HepG2 (cell line): ENCODE data around the gene CTAG1A. TPM values are rescaled to one million over a fixed set of nuclear protein-coding genes. Genes with fewer than 3 reads are reported as not detected.

ENCODE experiments used
- ATRX ChIP-seq: sonication (generic); formaldehyde crosslinking; IDR thresholded peaks from 2 replicates; pipeline ENCODE4 v1.4.0; 2020; ENCODE audit warnings: missing genetic modification reagents, borderline replicate concordance
- ETV5 ChIP-seq: IDR thresholded peaks from 2 replicates; pipeline ENCODE4 v1.6.1; 2018; ENCODE audit warnings: missing biosample characterization, missing genetic modification reagents, inconsistent platforms, borderline replicate concordance
- GMEB1 ChIP-seq: sonication (generic); formaldehyde crosslinking; IDR thresholded peaks from 2 replicates; pipeline ENCODE4 v1.5.1; 2020; ENCODE audit warnings: missing genetic modification reagents, mild to moderate bottlenecking, borderline replicate concordance
- HCFC1 ChIP-seq: fragments of 150-350 bp; IDR thresholded peaks from 2 replicates; pipeline ENCODE4 v1.6.1; 2014; ENCODE audit warnings: low read depth, low read length
- HDAC1 ChIP-seq: sonication (generic); formaldehyde crosslinking; IDR thresholded peaks from 2 replicates; pipeline ENCODE4 v1.5.1; 2020; ENCODE audit warnings: mild to moderate bottlenecking, missing genetic modification reagents
- JDP2 ChIP-seq: sonication (generic); formaldehyde crosslinking; IDR thresholded peaks from 2 replicates; pipeline ENCODE4 v1.8.1; 2022; ENCODE audit warnings: missing genetic modification reagents, borderline replicate concordance
- NPAS2 ChIP-seq: sonication (generic); formaldehyde crosslinking; IDR thresholded peaks from 2 replicates; pipeline ENCODE4 v1.8.0; 2022; ENCODE audit warnings: mild to moderate bottlenecking, missing genetic modification reagents, borderline replicate concordance
- PHF5A ChIP-seq: IDR thresholded peaks from one replicate; pipeline ENCODE4 v1.6.1; 2018; ENCODE audit warnings: low read depth, missing genetic modification reagents; ENCODE audit not compliant: unreplicated experiment
- PLSCR1 ChIP-seq: sonication (generic); formaldehyde crosslinking; IDR thresholded peaks from 2 replicates; pipeline ENCODE4 v1.5.0; 2020; ENCODE audit warnings: missing genetic modification reagents, mild to moderate bottlenecking, borderline replicate concordance
- SP5 ChIP-seq: IDR thresholded peaks from 2 replicates; pipeline ENCODE4 v1.6.1; 2016; ENCODE audit warnings: low read depth, borderline replicate concordance
- TAF1 ChIP-seq: sonication (generic); formaldehyde crosslinking; IDR thresholded peaks from 2 replicates; pipeline ENCODE4 v1.4.0; 2020; ENCODE audit warnings: missing genetic modification reagents
- TBP ChIP-seq: sonication (generic); formaldehyde crosslinking; IDR thresholded peaks from 2 replicates; pipeline ENCODE4 v1.5.0; 2020; ENCODE audit warnings: missing genetic modification reagents
- TEF ChIP-seq: sonication (generic); formaldehyde crosslinking; IDR thresholded peaks from 2 replicates; pipeline ENCODE4 v1.5.0; 2020; ENCODE audit warnings: missing genetic modification reagents
- TFDP1 ChIP-seq: IDR thresholded peaks from 2 replicates; pipeline ENCODE4 v1.6.1; 2016; ENCODE audit warnings: missing compliant biosample characterization, missing genetic modification reagents, borderline replicate concordance
- U2AF2 ChIP-seq: fragments of 200-400 bp; formaldehyde crosslinking; IDR thresholded peaks from 2 replicates; pipeline ENCODE4 v1.6.1; 2017; ENCODE audit warnings: low read depth, mild to moderate bottlenecking, low read length
- ZKSCAN1 ChIP-seq: fragments of 150-350 bp; IDR thresholded peaks from 2 replicates; pipeline ENCODE4 v1.6.1; 2014; ENCODE audit warnings: low read length
- ZMAT5 ChIP-seq: sonication (generic); formaldehyde crosslinking; IDR thresholded peaks from 2 replicates; pipeline ENCODE4 v1.5.0; 2020; ENCODE audit warnings: mild to moderate bottlenecking, low read depth, missing genetic modification reagents, borderline replicate concordance
- ZNF121 ChIP-seq: sonication (generic); formaldehyde crosslinking; IDR thresholded peaks from 2 replicates; pipeline ENCODE4 v1.5.0; 2020; ENCODE audit warnings: mild to moderate bottlenecking, missing genetic modification reagents
- ZNF143 ChIP-seq: sonication (generic); formaldehyde crosslinking; IDR thresholded peaks from 2 replicates; pipeline ENCODE4 v1.4.0; 2020; ENCODE audit warnings: missing genetic modification reagents
- ZNF251 ChIP-seq: sonication (generic); formaldehyde crosslinking; IDR thresholded peaks from 2 replicates; pipeline ENCODE4 v1.9.0; 2021; ENCODE audit warnings: mild to moderate bottlenecking, missing genetic modification reagents
- ZNF281 ChIP-seq: sonication (generic); formaldehyde crosslinking; IDR thresholded peaks from 2 replicates; pipeline ENCODE4 v1.4.0; 2020; ENCODE audit warnings: missing genetic modification reagents, borderline replicate concordance
- ZNF577 ChIP-seq: sonication (generic); formaldehyde crosslinking; IDR thresholded peaks from 2 replicates; pipeline ENCODE4 v1.4.0; 2020; ENCODE audit warnings: mild to moderate bottlenecking, low read depth, missing genetic modification reagents, borderline replicate concordance
- ZNF713 ChIP-seq: sonication (generic); formaldehyde crosslinking; IDR thresholded peaks from 2 replicates; pipeline ENCODE4 v1.4.0; 2020; ENCODE audit warnings: mild to moderate bottlenecking, missing genetic modification reagents
- polyA plus RNA-seq, 8 experiments: library from polyadenylated mRNA; depleted of rRNA in 3 of 8; stranded (reverse) in 7 of 8; unstranded in 1 of 8; fragments of >200 nt; fragmentation: Illumina TruSeq in 4 of 8; extraction: Trizol in 4 of 8; gene quantifications; 2 replicates each; pipeline versions ENCODE4 v1.2.1 to v1.2.3, GENCODE V29; 2011 to 2016; ENCODE audit warnings: low read depth in 4 of 8, missing spikeins in 1 of 8, mixed read lengths in 1 of 8; ENCODE audit not compliant: insufficient read depth in 1 of 8
- total RNA-seq, 5 experiments: library from RNA; depleted of rRNA; stranded (reverse); fragments of >200 nt; fragmentation: Illumina TruSeq; extraction: Trizol; gene quantifications; 2 replicates each; pipeline ENCODE4 v1.2.3, GENCODE V29; 2016; ENCODE audit warnings: low read depth in 1 of 5

The CTAG1A gene
- total and polyA plus RNA-seq, 2 of the 13 experiments (the other 11 are each of a cell fraction or from before 2014, with no cell fraction given) = not detected

- TF ChIP-seq ZNF281 (no peak), SP5 (CRISPR knock-in tag) (peak; percentile 35; the same call in 1 of the 2 replicates), PHF5A (no peak), GMEB1 (CRISPR knock-in tag) (no peak), PLSCR1 (CRISPR knock-in tag) (no peak), TAF1 (CRISPR knock-in tag) (peak; percentile 62), JDP2 (no peak), ETV5 (peak; percentile 92), HDAC1 (CRISPR knock-in tag) (peak; percentile 52), TEF (CRISPR knock-in tag) (no peak), ZNF121 (CRISPR knock-in tag) (no peak), TFDP1 (CRISPR knock-in tag) (no peak), ZNF713 (CRISPR knock-in tag) (no peak), ZKSCAN1 (no peak), ZNF577 (no peak), ZNF143 (CRISPR knock-in tag) (no peak), ZNF251 (CRISPR knock-in tag) (no peak), HCFC1 (no peak), NPAS2 (CRISPR knock-in tag) (no peak), ZMAT5 (no peak), TBP (CRISPR knock-in tag) (no peak), U2AF2 (no peak), ATRX (CRISPR knock-in tag) (no peak)
Observed at GRCh38 chrX:154540897-154541535, 43.9 kb upstream of the CTAG1A start (continued).
